Testis (tissue), 3 donors: Measurements from ENCODE around the gene APLF. TPM values are rescaled to one million over a fixed set of nuclear protein-coding genes. Genes with fewer than 3 reads are reported as not detected.

ENCODE experiments used
- DNase-seq: peaks from one replicate; pipeline ENCODE4 v3.0.0-alpha.2; 2019
- H3K27ac ChIP-seq, 2 donors: fragments of 200-600 bp; sonication (generic); one replicate each; pipeline ENCODE4 v1.5.1; 2019
- H3K27me3 ChIP-seq: fragments of 200-600 bp; sonication (generic); one replicate; pipeline ENCODE4 v1.5.1; 2019
- H3K36me3 ChIP-seq: fragments of 200-600 bp; sonication (generic); one replicate; pipeline ENCODE4 v1.5.1; 2017; ENCODE audit warnings: low read depth; ENCODE audit errors: missing control alignments
- H3K4me1 ChIP-seq: fragments of 200-600 bp; sonication (generic); one replicate; pipeline ENCODE4 v1.5.1; 2019
- H3K4me3 ChIP-seq, 2 donors: fragments of 200-600 bp; sonication (generic); one replicate each; pipeline ENCODE4 v1.5.1; 2017 to 2019
- H3K9me3 ChIP-seq: fragments of 200-600 bp; sonication (generic); one replicate; pipeline ENCODE4 v1.5.1; 2017
- CTCF ChIP-seq, 3 experiments: fragments of 450-650 bp in 2 of 3; fragments of 200-600 bp in 1 of 3; sonication (generic) in 1 of 3; IDR thresholded peaks; one replicate each; pipeline ENCODE4 v1.5.1; 2016 to 2019; ENCODE audit warnings: antibody characterized with exemption in 3 of 3, mild to moderate bottlenecking in 2 of 3, moderate library complexity in 1 of 3
- POLR2A ChIP-seq: fragments of 450-650 bp; IDR thresholded peaks from one replicate; pipeline ENCODE4 v1.6.1; 2017; ENCODE audit warnings: antibody characterized with exemption, mild to moderate bottlenecking, moderate library complexity
- WGBS, 2 donors: methylation state at CpG; one replicate each; pipeline ENCODE4 v1.1.5; 2018; 5-methylcytosine and 5-hydroxymethylcytosine counted together
- intact Hi-C: fragments of 100-400 bp; cut with DNase I; formaldehyde crosslinking; loops from one replicate; pipeline ENCODE4 v1.15.1; 2023; ENCODE audit warnings: low total_unique reads
- polyA plus RNA-seq: library from polyadenylated mRNA; stranded (reverse); fragments of 350-450 nt; fragmentation: Illumina TruSeq; extraction: RNeasy Lipid Tissue Mini Kit (QIAGEN cat#74804); gene quantifications from one replicate; pipeline ENCODE4 v1.2.3, GENCODE V29; 2014; ENCODE audit warnings: low read depth, low replicate concordance; ENCODE audit not compliant: insufficient read depth
- total RNA-seq, 2 donors: library from RNA; depleted of rRNA; stranded (reverse); fragments of >200 nt; gene quantifications; one replicate each; pipeline ENCODE4 v1.2.3, GENCODE V29; 2016

Gene APLF
- total and polyA plus RNA-seq, 3 donors from 2014 or later = 6.6 to 21.7 (median 14.7) TPM

DNA sequence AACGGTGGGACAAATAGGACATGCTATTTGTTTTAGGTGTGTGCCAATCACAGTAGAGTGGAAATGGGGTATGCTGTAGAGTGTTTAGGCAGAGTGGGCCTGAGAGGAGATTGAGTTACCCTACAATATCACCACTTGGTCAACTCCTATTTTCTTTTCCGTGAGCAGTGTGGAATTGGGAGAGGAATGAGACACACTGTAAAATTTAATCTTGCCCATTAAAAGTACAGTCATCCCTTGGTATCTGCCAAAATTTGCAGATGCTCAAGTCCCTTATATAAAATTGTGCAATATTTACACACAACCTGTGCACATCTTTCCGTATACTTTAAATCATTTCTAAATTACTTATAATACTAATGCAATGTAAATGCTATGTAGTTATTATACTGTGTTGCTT is 12.7 kb upstream of the APLF start:
- no peak for TF ChIP-seq CTCF (IDR thresholded peaks at IDR 0.05)
- no peak for TF ChIP-seq POLR2A
- WGBS, 2 donors = 86 to 95% methylated on average over 3 of the region's 3 CpGs
- no peak for DNase-seq
- H3K27ac ChIP-seq = no peak overlapping the region
- intact Hi-C loops = no loop called here
- no peaks in the 10 kb centered on the region for H3K36me3 ChIP-seq
- no peak overlapping the region for H3K4me3 ChIP-seq
- H3K27me3 ChIP-seq = no peaks in the 10 kb centered on the region
- H3K9me3 ChIP-seq = no peaks in the 10 kb centered on the region
- H3K4me1 ChIP-seq = no peaks in the 10 kb centered on the region

DNA sequence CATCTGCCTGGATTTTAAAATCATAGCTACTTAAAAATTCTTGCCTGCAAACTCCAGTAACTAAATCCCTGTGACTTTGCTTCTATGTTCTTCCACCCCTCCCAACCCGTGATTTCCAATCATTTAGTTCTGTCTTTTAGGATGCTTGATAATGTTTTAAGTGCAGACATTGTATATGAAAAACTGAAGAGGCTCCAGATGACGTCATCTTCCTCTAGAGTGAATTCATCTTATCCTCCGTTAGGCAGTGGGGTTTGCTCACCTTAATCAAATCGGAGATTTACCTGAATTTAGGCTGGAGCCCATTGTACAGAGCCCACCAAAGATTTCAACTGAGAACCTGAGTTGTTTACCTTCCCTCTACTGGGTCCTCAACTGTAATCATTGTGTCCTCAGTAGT is 11.2 kb upstream of the APLF start:
- Histone ChIP-seq H3K4me3 (no peak overlapping the region), H3K27me3 (no peaks in the 10 kb centered on the region), H3K36me3 (no peaks in the 10 kb centered on the region), H3K9me3 (no peaks in the 10 kb centered on the region), H3K27ac (no peak overlapping the region), H3K4me1 (no peaks in the 10 kb centered on the region)
- WGBS, 2 donors = 88 to 97% methylated on average over 4 of the region's 4 CpGs
- intact Hi-C loops = no loop called here
- TF ChIP-seq POLR2A (no peak), CTCF (IDR thresholded peaks at IDR 0.05) (no peak)
- DNase-seq = no peak

- Histone ChIP-seq H3K36me3 (no peaks in the 10 kb centered on the region), H3K27ac (no peak overlapping the region), H3K4me1 (no peaks in the 10 kb centered on the region), H3K9me3 (no peaks in the 10 kb centered on the region), H3K27me3 (no peaks in the 10 kb centered on the region), H3K4me3 (no peak overlapping the region)
- WGBS, 2 donors = 53 to 57% methylated on average over 1 of the region's 1 CpG
- TF ChIP-seq CTCF (IDR thresholded peaks at IDR 0.05) (no peak), POLR2A (no peak)
- DNase-seq = no peak
- intact Hi-C loops = no loop called here
Observed at GRCh38 chr2:68458981-68459380, 8.4 kb upstream of the APLF start.

- 14 to 23% methylated on average over 1 of the region's 1 CpG for WGBS, 2 donors
- H3K36me3 ChIP-seq = no peaks in the 10 kb centered on the region
- H3K27ac ChIP-seq = no peak overlapping the region
- no peak for DNase-seq
- H3K27me3 ChIP-seq = no peaks in the 10 kb centered on the region
- no peak overlapping the region for H3K4me3 ChIP-seq
- TF ChIP-seq POLR2A (no peak), CTCF (IDR thresholded peaks at IDR 0.05) (peak in 2 of 3 experiments; percentile 40 to 66)
- intact Hi-C loops = no loop called here
- peaks cover 6% of the 10 kb centered on the region for H3K4me1 ChIP-seq
- H3K9me3 ChIP-seq = no peaks in the 10 kb centered on the region
Observed at GRCh38 chr2:68463287-68463877, 4.0 kb upstream of the APLF start.

GRCh38 chr2:68464651-68465050 is 2.7 kb upstream of the APLF start:
- Histone ChIP-seq H3K36me3 (no peaks in the 10 kb centered on the region), H3K27me3 (no peaks in the 10 kb centered on the region), H3K9me3 (no peaks in the 10 kb centered on the region), H3K4me3 (no peak overlapping the region), H3K4me1 (peaks cover 6% of the 10 kb centered on the region), H3K27ac (no peak overlapping the region)
- TF ChIP-seq CTCF (IDR thresholded peaks at IDR 0.05) (no peak), POLR2A (no peak)
- intact Hi-C loops = no loop called here
- DNase-seq = no peak
- 87 to 95% methylated on average over 5 of the region's 5 CpGs for WGBS, 2 donors
